HEK293 (cell line): ENCODE results near the gene ARHGAP15.

Experiments used
- CTCF ChIA-PET: fragments of 350-600 bp; formaldehyde crosslinking; extraction: SDS; loops from one replicate; lab custom pipeline; 2021; ENCODE audit warnings: antibody characterized with exemption; lab: Yijun Ruan, JAX
- POLR2A ChIA-PET: fragments of 300-600 bp; formaldehyde crosslinking; extraction: SDS; loops from one replicate; lab custom pipeline; 2020; ENCODE audit warnings: antibody characterized with exemption, inconsistent platforms; lab: Yijun Ruan, JAX
- H3K27ac ChIP-seq: fragments of 200-500 bp; sonication (Bioruptor generic); 2 replicates; pipeline ENCODE4 v1.5.1; 2014; ENCODE audit warnings: low read depth, low read length, control low read depth, inconsistent platforms; ENCODE audit errors: extremely low read depth
- H3K36me3 ChIP-seq, 2 experiments: fragments of 200-500 bp in 1 of 2; sonication (Bioruptor generic) in 1 of 2; 1 replicate in 1 of 2; 2 replicates in 1 of 2; pipeline ENCODE4 v1.5.1; 2014 to 2017; ENCODE audit warnings: inconsistent platforms in 2 of 2, low read length in 2 of 2; ENCODE audit not compliant: control insufficient read depth in 2 of 2, insufficient read depth in 1 of 2
- H3K4me1 ChIP-seq: fragments of 200-500 bp; sonication (Bioruptor generic); 2 replicates; pipeline ENCODE4 v1.5.1; 2014; ENCODE audit warnings: mild to moderate bottlenecking, low read length, inconsistent platforms; ENCODE audit not compliant: control insufficient read depth, insufficient read depth
- H3K4me3 ChIP-seq: 2 replicates; pipeline ENCODE4 v1.5.1; 2011; ENCODE audit warnings: low read depth, mild to moderate bottlenecking, control low read depth, low read length, moderate library complexity
- H3K9me3 ChIP-seq: fragments of 200-500 bp; sonication (Bioruptor generic); 2 replicates; pipeline ENCODE4 v1.5.1; 2014; ENCODE audit warnings: low read depth, low read length, inconsistent platforms; ENCODE audit not compliant: control insufficient read depth, insufficient read depth
- GLIS2 ChIP-seq: fragments of 450-650 bp; formaldehyde crosslinking; IDR thresholded peaks from 2 replicates; pipeline ENCODE4 v1.5.1; 2016; ENCODE audit warnings: missing biosample characterization, missing genetic modification characterization
- KLF1 ChIP-seq: fragments of 450-650 bp; formaldehyde crosslinking; IDR thresholded peaks from 2 replicates; pipeline ENCODE4 v1.5.1; 2016; ENCODE audit warnings: missing biosample characterization, missing genetic modification characterization
- MEIS1 ChIP-seq: sonication (generic); formaldehyde crosslinking; IDR thresholded peaks from 2 replicates; pipeline ENCODE4 v1.8.1; 2022; ENCODE audit warnings: missing genetic modification reagents, mild to moderate bottlenecking, borderline replicate concordance
- RBAK ChIP-seq: fragments of 450-650 bp; formaldehyde crosslinking; IDR thresholded peaks from 2 replicates; pipeline ENCODE4 v1.5.1; 2016; ENCODE audit warnings: missing biosample characterization, missing genetic modification characterization
- ZBTB17 ChIP-seq: fragments of 450-650 bp; formaldehyde crosslinking; IDR thresholded peaks from 2 replicates; pipeline ENCODE4 v1.5.1; 2016; ENCODE audit warnings: missing biosample characterization, missing genetic modification characterization
- ZBTB21 ChIP-seq: fragments of 450-650 bp; formaldehyde crosslinking; IDR thresholded peaks from 2 replicates; pipeline ENCODE4 v1.5.1; 2017; ENCODE audit warnings: missing biosample characterization, missing genetic modification characterization
- ZBTB44 ChIP-seq: fragments of 450-650 bp; IDR thresholded peaks from 2 replicates; pipeline ENCODE4 v1.5.1; 2018; ENCODE audit warnings: missing biosample characterization, mild to moderate bottlenecking, missing genetic modification characterization
- ZBTB48 ChIP-seq: fragments of 450-650 bp; formaldehyde crosslinking; IDR thresholded peaks from 2 replicates; pipeline ENCODE4 v1.5.1; 2016; ENCODE audit warnings: missing biosample characterization, missing genetic modification characterization
- ZNF157 ChIP-seq: fragments of 450-650 bp; formaldehyde crosslinking; IDR thresholded peaks from 2 replicates; pipeline ENCODE4 v1.5.1; 2016; ENCODE audit warnings: missing biosample characterization, missing genetic modification characterization
- ZNF184 ChIP-seq: fragments of 450-650 bp; IDR thresholded peaks from 2 replicates; pipeline ENCODE4 v1.5.1; 2018; ENCODE audit warnings: missing biosample characterization, mild to moderate bottlenecking, missing genetic modification characterization
- ZNF266 ChIP-seq: fragments of 450-650 bp; formaldehyde crosslinking; IDR thresholded peaks from 2 replicates; pipeline ENCODE4 v1.5.1; 2016; ENCODE audit warnings: missing biosample characterization, missing genetic modification characterization, low read depth
- ZNF324 ChIP-seq: fragments of 450-650 bp; formaldehyde crosslinking; IDR thresholded peaks from 2 replicates; pipeline ENCODE4 v1.5.1; 2016; ENCODE audit warnings: missing biosample characterization, missing genetic modification characterization
- ZNF354C ChIP-seq: fragments of 450-650 bp; formaldehyde crosslinking; IDR thresholded peaks from 2 replicates; pipeline ENCODE4 v1.5.1; 2016; ENCODE audit warnings: missing biosample characterization, missing genetic modification characterization, low read depth, borderline replicate concordance
- ZNF529 ChIP-seq: fragments of 450-650 bp; formaldehyde crosslinking; IDR thresholded peaks from 2 replicates; pipeline ENCODE4 v1.5.1; 2017; ENCODE audit warnings: missing genetic modification characterization, missing biosample characterization; ENCODE audit not compliant: insufficient replicate concordance
- ZNF558 ChIP-seq: fragments of 450-650 bp; formaldehyde crosslinking; IDR thresholded peaks from 2 replicates; pipeline ENCODE4 v1.5.1; 2016; ENCODE audit warnings: missing biosample characterization, missing genetic modification characterization
- ZSCAN30 ChIP-seq: fragments of 450-650 bp; IDR thresholded peaks from 2 replicates; pipeline ENCODE4 v1.5.1; 2018; ENCODE audit warnings: missing biosample characterization, mild to moderate bottlenecking, missing genetic modification characterization, moderate library complexity
- TF ChIP-seq, protein P1 (sequence below): fragments of 450-650 bp; formaldehyde crosslinking; IDR thresholded peaks from 2 replicates; pipeline ENCODE4 v1.5.1; 2016; ENCODE audit warnings: missing biosample characterization, missing genetic modification characterization, borderline replicate concordance
- TF ChIP-seq, protein P2 (sequence below): fragments of 450-650 bp; formaldehyde crosslinking; IDR thresholded peaks from 2 replicates; pipeline ENCODE4 v1.5.1; 2016; ENCODE audit warnings: missing biosample characterization, missing genetic modification characterization
- TF ChIP-seq, protein P3 (sequence below): fragments of 450-650 bp; formaldehyde crosslinking; IDR thresholded peaks from 2 replicates; pipeline ENCODE4 v1.5.1; 2017; ENCODE audit warnings: missing biosample characterization, missing genetic modification characterization
- TF ChIP-seq, protein P4 (sequence below): fragments of 450-650 bp; formaldehyde crosslinking; IDR thresholded peaks from 2 replicates; pipeline ENCODE4 v1.5.1; 2016; ENCODE audit warnings: missing biosample characterization, missing genetic modification characterization
- TF ChIP-seq, protein P5 (sequence below): fragments of 450-650 bp; IDR thresholded peaks from 2 replicates; pipeline ENCODE4 v1.5.1; 2018; ENCODE audit warnings: missing biosample characterization, missing genetic modification characterization

The ARHGAP15 gene

DNA sequence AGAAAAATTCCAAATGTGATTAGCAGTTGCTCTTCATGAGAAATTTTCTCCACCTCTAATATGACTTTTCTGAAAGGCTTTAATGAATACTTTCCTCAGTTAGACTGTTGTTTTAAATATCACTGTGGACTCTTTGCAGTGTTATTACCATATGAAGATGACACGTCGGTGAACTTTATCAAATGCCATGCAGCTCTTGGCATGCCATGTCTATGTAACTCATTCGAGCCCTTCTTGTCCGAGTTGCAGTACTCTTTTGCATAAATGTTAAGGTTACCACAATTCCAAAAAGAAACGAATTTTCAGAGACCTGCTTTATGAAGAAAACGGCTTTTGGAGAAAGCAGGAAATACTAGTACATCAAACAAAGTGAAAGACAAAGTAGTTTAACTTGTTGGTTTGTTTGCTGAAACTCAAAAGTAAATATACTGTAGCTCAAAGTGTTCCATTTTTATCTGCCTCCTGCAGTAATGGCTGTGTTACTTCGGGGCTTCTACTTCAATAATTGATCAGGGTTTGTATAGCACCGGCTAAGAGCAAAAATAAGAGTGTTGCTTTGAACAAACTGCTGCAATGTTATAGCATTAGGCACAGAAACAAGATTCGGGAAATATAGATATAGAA lies 204.1 kb downstream of the ARHGAP15 start:
- H3K36me3 ChIP-seq = no peaks in the 10 kb centered on the region
- TF ChIP-seq ZNF529 (no peak), ZNF558 (tag by site-specific recombination) (no peak), ZNF184 (no peak), ZBTB44 (tag by site-specific recombination) (no peak), ZBTB48 (tag by site-specific recombination) (no peak), ZNF354C (tag by site-specific recombination) (no peak), ZNF266 (no peak), ZSCAN30 (tag by site-specific recombination) (no peak), ZNF157 (no peak)
- TF ChIP-seq, protein P1, sequence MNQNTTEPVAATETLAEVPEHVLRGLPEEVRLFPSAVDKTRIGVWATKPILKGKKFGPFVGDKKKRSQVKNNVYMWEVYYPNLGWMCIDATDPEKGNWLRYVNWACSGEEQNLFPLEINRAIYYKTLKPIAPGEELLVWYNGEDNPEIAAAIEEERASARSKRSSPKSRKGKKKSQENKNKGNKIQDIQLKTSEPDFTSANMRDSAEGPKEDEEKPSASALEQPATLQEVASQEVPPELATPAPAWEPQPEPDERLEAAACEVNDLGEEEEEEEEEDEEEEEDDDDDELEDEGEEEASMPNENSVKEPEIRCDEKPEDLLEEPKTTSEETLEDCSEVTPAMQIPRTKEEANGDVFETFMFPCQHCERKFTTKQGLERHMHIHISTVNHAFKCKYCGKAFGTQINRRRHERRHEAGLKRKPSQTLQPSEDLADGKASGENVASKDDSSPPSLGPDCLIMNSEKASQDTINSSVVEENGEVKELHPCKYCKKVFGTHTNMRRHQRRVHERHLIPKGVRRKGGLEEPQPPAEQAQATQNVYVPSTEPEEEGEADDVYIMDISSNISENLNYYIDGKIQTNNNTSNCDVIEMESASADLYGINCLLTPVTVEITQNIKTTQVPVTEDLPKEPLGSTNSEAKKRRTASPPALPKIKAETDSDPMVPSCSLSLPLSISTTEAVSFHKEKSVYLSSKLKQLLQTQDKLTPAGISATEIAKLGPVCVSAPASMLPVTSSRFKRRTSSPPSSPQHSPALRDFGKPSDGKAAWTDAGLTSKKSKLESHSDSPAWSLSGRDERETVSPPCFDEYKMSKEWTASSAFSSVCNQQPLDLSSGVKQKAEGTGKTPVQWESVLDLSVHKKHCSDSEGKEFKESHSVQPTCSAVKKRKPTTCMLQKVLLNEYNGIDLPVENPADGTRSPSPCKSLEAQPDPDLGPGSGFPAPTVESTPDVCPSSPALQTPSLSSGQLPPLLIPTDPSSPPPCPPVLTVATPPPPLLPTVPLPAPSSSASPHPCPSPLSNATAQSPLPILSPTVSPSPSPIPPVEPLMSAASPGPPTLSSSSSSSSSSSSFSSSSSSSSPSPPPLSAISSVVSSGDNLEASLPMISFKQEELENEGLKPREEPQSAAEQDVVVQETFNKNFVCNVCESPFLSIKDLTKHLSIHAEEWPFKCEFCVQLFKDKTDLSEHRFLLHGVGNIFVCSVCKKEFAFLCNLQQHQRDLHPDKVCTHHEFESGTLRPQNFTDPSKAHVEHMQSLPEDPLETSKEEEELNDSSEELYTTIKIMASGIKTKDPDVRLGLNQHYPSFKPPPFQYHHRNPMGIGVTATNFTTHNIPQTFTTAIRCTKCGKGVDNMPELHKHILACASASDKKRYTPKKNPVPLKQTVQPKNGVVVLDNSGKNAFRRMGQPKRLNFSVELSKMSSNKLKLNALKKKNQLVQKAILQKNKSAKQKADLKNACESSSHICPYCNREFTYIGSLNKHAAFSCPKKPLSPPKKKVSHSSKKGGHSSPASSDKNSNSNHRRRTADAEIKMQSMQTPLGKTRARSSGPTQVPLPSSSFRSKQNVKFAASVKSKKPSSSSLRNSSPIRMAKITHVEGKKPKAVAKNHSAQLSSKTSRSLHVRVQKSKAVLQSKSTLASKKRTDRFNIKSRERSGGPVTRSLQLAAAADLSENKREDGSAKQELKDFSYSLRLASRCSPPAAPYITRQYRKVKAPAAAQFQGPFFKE (tag by site-specific recombination) = no peak
- TF ChIP-seq, protein P2, sequence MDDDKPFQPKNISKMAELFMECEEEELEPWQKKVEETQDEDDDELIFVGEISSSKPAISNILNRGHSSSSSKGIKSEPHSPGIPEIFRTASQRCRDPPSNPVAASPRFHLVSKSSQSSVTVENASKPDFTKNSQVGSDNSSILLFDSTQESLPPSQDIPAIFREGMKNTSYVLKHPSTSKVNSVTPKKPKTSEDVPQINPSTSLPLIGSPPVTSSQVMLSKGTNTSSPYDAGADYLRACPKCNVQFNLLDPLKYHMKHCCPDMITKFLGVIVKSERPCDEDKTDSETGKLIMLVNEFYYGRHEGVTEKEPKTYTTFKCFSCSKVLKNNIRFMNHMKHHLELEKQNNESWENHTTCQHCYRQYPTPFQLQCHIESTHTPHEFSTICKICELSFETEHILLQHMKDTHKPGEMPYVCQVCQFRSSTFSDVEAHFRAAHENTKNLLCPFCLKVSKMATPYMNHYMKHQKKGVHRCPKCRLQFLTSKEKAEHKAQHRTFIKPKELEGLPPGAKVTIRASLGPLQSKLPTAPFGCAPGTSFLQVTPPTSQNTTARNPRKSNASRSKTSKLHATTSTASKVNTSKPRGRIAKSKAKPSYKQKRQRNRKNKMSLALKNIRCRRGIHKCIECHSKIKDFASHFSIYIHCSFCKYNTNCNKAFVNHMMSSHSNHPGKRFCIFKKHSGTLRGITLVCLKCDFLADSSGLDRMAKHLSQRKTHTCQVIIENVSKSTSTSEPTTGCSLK (tag by site-specific recombination) = no peak
- TF ChIP-seq, protein P3, sequence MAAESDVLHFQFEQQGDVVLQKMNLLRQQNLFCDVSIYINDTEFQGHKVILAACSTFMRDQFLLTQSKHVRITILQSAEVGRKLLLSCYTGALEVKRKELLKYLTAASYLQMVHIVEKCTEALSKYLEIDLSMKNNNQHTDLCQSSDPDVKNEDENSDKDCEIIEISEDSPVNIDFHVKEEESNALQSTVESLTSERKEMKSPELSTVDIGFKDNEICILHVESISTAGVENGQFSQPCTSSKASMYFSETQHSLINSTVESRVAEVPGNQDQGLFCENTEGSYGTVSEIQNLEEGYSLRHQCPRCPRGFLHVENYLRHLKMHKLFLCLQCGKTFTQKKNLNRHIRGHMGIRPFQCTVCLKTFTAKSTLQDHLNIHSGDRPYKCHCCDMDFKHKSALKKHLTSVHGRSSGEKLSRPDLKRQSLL (tag by site-specific recombination) = no peak
- H3K27ac ChIP-seq = no peak overlapping the region
- POLR2A ChIA-PET = no interaction called here
- no peaks in the 10 kb centered on the region for H3K9me3 ChIP-seq
- H3K4me1 ChIP-seq = no peaks in the 10 kb centered on the region; the same call in 1 of the 2 replicates
- no peak overlapping the region for H3K4me3 ChIP-seq
- CTCF ChIA-PET = interaction anchor here (1.0 kb wide), 1 partner anchor 299 kb away, joined by 3 read pairs; no protein-coding TSS in a partner anchor

- ChIA-PET CTCF (interaction anchor here (0.5 to 1.0 kb wide), 2 partner anchors 299 to 1116 kb away, joined by 3 to 4 read pairs; no protein-coding TSS in a partner anchor), POLR2A (no interaction called here)
- Histone ChIP-seq H3K36me3 (no peaks in the 10 kb centered on the region), H3K27ac (no peak overlapping the region), H3K4me3 (no peak overlapping the region), H3K4me1 (no peaks in the 10 kb centered on the region; the same call in 1 of the 2 replicates), H3K9me3 (no peaks in the 10 kb centered on the region)
- TF ChIP-seq GLIS2 (tag by site-specific recombination) (no peak), MEIS1 (CRISPR knock-in tag) (no peak), RBAK (tag by site-specific recombination) (no peak), ZNF324 (tag by site-specific recombination) (no peak), ZBTB17 (tag by site-specific recombination) (no peak), KLF1 (tag by site-specific recombination) (no peak), ZBTB21 (no peak)
- TF ChIP-seq, protein P4, sequence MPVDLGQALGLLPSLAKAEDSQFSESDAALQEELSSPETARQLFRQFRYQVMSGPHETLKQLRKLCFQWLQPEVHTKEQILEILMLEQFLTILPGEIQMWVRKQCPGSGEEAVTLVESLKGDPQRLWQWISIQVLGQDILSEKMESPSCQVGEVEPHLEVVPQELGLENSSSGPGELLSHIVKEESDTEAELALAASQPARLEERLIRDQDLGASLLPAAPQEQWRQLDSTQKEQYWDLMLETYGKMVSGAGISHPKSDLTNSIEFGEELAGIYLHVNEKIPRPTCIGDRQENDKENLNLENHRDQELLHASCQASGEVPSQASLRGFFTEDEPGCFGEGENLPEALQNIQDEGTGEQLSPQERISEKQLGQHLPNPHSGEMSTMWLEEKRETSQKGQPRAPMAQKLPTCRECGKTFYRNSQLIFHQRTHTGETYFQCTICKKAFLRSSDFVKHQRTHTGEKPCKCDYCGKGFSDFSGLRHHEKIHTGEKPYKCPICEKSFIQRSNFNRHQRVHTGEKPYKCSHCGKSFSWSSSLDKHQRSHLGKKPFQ (tag by site-specific recombination) = no peak
- TF ChIP-seq, protein P5, sequence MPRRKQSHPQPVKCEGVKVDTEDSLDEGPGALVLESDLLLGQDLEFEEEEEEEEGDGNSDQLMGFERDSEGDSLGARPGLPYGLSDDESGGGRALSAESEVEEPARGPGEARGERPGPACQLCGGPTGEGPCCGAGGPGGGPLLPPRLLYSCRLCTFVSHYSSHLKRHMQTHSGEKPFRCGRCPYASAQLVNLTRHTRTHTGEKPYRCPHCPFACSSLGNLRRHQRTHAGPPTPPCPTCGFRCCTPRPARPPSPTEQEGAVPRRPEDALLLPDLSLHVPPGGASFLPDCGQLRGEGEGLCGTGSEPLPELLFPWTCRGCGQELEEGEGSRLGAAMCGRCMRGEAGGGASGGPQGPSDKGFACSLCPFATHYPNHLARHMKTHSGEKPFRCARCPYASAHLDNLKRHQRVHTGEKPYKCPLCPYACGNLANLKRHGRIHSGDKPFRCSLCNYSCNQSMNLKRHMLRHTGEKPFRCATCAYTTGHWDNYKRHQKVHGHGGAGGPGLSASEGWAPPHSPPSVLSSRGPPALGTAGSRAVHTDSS = no peak
Measured at GRCh38 chr2:143333847-143334246, 204.6 kb downstream of the ARHGAP15 start.
